Coronary artery (tissue), 2 donors: ENCODE results near the gene ADCYAP1R1.
A peak's percentile ranks its signal among the peaks of the same experiment; 100 is the strongest.

Source experiments
- DNase-seq: peaks from one replicate; pipeline ENCODE4 v3.0.0-alpha.2; 2017; ENCODE audit warnings: low spot score
- H3K27ac ChIP-seq, 2 donors: fragments of 200-600 bp; sonication (generic); one replicate each; pipeline ENCODE4 v1.5.1; 2016 to 2019
- H3K4me3 ChIP-seq: fragments of 200-600 bp; sonication (generic); 2 replicates; pipeline ENCODE4 v1.5.1; 2016; ENCODE audit warnings: mild to moderate bottlenecking, moderate library complexity
- TF ChIP-seq, protein P1 (sequence below): fragments of 200-600 bp; sonication (generic); IDR thresholded peaks from one replicate; pipeline ENCODE4 v1.5.1; 2019; ENCODE audit warnings: antibody characterized with exemption

ADCYAP1R1 gene

DNA sequence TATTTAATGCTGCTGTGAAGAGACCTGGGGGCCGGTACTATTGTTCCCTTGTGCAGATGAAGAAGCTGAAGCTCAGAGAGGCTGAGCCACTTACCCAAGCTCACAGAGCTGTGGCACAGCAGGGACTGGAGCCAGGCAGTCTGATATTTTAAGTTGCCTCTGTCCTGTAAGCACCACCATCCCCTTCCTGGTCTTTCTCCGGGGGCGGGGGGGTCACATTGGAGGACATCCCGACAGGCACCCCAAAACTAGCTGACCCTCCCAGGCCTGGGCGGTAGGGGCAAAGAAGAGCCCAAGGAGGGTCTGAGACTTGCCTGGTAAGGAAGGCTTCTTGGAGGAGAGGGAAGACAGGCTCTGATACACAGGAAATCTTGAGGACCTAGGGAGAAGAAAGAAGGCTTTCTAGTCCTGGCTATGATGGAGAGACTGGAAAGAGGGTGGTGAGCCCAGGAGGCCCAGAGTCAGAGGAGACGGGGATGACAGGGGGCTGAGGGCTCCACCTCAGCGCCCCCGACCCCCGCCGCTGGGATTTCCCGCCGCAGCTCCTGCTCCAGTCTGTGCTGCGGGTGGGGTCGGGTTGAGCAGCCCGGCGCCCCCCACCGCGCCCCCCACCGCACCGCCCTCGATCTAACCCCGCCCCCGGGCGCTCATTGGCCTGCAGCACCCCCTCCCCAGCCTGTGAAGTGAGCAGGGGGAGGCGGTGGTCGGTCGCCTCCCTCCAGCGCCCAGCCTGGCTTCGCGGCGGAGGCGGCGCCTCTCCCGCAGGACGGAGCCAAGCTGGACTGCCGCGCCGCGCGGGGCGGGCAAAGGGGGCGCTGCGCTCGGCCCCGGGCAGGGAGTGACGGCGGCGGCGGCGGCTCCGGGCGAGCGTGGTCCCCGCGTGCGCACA, at the start of gene ADCYAP1R1:
TSS of gene ADCYAP1R1 (plus strand) at position 711 of the 889 bp plus-strand sequence. CDS start 10,957 bp downstream, outside the sequence.
- DNase-seq: no peak
- no peak within 1 kb of the TSS for H3K27ac ChIP-seq
- TF ChIP-seq, protein P1, sequence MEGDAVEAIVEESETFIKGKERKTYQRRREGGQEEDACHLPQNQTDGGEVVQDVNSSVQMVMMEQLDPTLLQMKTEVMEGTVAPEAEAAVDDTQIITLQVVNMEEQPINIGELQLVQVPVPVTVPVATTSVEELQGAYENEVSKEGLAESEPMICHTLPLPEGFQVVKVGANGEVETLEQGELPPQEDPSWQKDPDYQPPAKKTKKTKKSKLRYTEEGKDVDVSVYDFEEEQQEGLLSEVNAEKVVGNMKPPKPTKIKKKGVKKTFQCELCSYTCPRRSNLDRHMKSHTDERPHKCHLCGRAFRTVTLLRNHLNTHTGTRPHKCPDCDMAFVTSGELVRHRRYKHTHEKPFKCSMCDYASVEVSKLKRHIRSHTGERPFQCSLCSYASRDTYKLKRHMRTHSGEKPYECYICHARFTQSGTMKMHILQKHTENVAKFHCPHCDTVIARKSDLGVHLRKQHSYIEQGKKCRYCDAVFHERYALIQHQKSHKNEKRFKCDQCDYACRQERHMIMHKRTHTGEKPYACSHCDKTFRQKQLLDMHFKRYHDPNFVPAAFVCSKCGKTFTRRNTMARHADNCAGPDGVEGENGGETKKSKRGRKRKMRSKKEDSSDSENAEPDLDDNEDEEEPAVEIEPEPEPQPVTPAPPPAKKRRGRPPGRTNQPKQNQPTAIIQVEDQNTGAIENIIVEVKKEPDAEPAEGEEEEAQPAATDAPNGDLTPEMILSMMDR: no peak
- H3K4me3 ChIP-seq: peak within 1 kb of the TSS; percentile 66

GRCh38 chr7:31003097-31003496, 49.0 kb upstream of the ADCYAP1R1 start:
- Histone ChIP-seq H3K27ac (no peak overlapping the region), H3K4me3 (no peak overlapping the region)
- DNase-seq: no peak
- TF ChIP-seq, protein P1: no peak

DNA sequence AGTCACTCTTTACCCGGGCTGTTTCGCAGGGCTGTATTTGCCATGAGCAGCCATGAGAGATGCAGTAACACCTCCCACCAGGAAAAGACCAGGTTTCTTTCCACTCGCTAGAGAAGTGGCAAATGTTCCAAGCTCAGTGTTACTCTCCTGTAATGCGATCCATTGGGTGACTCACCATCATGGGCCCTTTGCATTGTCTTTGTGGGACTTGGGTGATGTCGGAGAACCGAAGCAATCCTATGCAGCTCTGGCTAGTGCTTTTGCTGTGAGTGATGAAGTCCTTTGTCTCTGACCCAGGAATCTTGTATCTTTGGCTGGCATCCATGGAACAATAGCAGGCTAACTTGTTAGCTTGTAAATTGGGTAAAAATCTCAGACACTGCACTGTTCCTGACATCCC, 48.4 kb upstream of the ADCYAP1R1 start:
- TF ChIP-seq, protein P1: no peak
- H3K4me3 ChIP-seq: no peak overlapping the region

DNA sequence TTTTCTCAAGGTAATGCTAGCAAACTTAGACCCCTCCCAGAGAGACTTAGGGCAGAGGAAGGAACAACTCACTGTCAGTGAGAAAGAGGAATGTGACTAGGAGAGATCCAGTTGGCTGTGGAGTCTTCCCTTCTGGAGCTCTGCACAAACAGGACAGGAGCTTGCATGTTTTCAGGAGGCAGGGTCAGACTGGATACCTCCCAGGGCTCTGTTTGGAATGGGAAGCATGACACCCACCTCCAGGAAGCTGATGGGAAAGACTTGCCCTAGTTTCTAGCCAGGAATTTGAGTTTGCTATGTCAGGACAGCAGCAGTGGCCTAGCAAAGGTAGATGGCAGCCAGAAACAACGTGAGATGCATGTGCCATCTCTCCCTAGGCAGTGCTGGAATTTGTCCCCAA, 47.7 kb upstream of the ADCYAP1R1 start:
- TF ChIP-seq, protein P1: no peak
- no peak overlapping the region for H3K4me3 ChIP-seq
- H3K27ac ChIP-seq: no peak overlapping the region
- no peak for DNase-seq

More for the DNA sequence above, 48.4 kb upstream of the ADCYAP1R1 start:
- no peak for DNase-seq
- no peak overlapping the region for H3K27ac ChIP-seq

DNA sequence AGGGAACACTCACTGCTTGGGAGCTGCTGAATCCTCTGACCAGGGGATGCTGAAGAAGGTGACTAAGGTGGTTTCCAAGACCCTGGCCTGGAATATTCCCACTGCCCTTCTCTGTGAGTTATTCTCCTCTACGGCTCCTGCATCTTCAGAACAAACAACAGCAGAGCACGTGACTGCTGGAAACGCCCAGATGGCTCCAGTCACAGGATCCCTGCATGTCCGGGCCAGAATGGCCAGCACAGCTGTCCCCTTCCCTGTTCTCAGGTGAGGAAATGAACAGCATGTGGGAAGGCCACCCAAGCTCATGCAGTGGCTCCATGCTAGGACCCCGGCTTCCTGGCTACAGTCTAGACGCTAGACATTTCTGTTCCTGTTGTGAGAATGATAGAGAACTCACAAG, 45.3 kb upstream of the ADCYAP1R1 start:
- no peak for DNase-seq
- no peak overlapping the region for H3K27ac ChIP-seq
- no peak overlapping the region for H3K4me3 ChIP-seq
- TF ChIP-seq, protein P1: no peak

- TF ChIP-seq, protein P1: no peak
- no peak for DNase-seq
- no peak overlapping the region for H3K4me3 ChIP-seq
- no peak overlapping the region for H3K27ac ChIP-seq
Observed at GRCh38 chr7:31007634-31008033, 44.5 kb upstream of the ADCYAP1R1 start.

DNA sequence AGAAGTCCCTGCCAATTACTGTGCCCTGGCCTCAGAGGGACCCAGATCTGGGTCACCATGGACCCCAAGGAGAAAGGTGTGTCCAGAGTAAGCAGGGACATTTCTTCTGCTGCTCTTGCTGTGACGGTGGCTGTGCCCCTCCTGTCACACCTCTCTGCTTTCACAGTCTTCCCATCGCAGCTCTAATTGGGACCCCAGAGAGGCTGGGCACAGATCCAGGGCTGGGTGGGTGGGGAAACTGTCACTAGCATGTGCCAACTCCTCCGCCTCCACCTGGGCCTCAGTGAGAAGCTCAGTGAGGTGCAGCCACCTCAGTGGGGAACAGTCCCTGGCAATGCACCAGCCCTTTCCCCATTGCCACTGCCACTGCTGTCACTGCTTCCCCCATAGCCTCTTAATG, 37.3 kb upstream of the ADCYAP1R1 start:
- TF ChIP-seq, protein P1: no peak
- no peak overlapping the region for H3K4me3 ChIP-seq
- H3K27ac ChIP-seq: no peak overlapping the region
- no peak for DNase-seq
